ENCODE data around the gene ZNF804A.
A peak's percentile ranks its signal among the peaks of the same experiment; 100 is the strongest.

The ZNF804A gene

GRCh38 chr2:184598316-184599053 lies at the start of gene ZNF804A:
TSS of gene ZNF804A (plus strand) at chr2:184598529. CDS start at chr2:184598960, 431 bp downstream.
- H3K9me3 ChIP-seq (ENCODE audit: control insufficient read depth, low read length) = no peaks in the 10 kb centered on the region
- H3K27me3 ChIP-seq (replicated peaks; ENCODE audit: control insufficient read depth, insufficient read depth, low read length) = no peaks in the 10 kb centered on the region
- peak within 1 kb of the TSS; percentile 87 for H3K4me3 ChIP-seq (ENCODE audit: low read length)
- no peaks in the 10 kb centered on the region for H3K36me3 ChIP-seq (ENCODE audit: control insufficient read depth, insufficient read depth, low read length, severe bottlenecking)
- DNase-seq (ENCODE audit: low read depth) = peak; percentile 87
- H3K9ac ChIP-seq (ENCODE audit: low read length) = peak within 1 kb of the TSS; percentile 81
- H3K4me1 ChIP-seq (ENCODE audit: control insufficient read depth, insufficient read depth, low read length) = peaks cover 12% of the 10 kb centered on the region

GRCh38 chr2:184549153-184549552 lies 49.2 kb upstream of the ZNF804A start:
- no peak for DNase-seq (ENCODE audit: low read depth)
- no peak overlapping the region for H3K4me3 ChIP-seq (ENCODE audit: low read length)
- H3K4me1 ChIP-seq (ENCODE audit: control insufficient read depth, insufficient read depth, low read length) = no peaks in the 10 kb centered on the region
- H3K36me3 ChIP-seq (ENCODE audit: control insufficient read depth, insufficient read depth, low read length, severe bottlenecking) = no peaks in the 10 kb centered on the region
- H3K9me3 ChIP-seq (ENCODE audit: control insufficient read depth, low read length) = no peaks in the 10 kb centered on the region
- no peak overlapping the region for H3K9ac ChIP-seq (ENCODE audit: low read length)
- no peaks in the 10 kb centered on the region for H3K27me3 ChIP-seq (replicated peaks; ENCODE audit: control insufficient read depth, insufficient read depth, low read length)

GRCh38 chr2:184551626-184552025 lies 46.7 kb upstream of the ZNF804A start:
- no peak overlapping the region for H3K9ac ChIP-seq (ENCODE audit: low read length)
- no peaks in the 10 kb centered on the region for H3K4me1 ChIP-seq (ENCODE audit: control insufficient read depth, insufficient read depth, low read length)
- H3K9me3 ChIP-seq (ENCODE audit: control insufficient read depth, low read length) = no peaks in the 10 kb centered on the region
- DNase-seq (ENCODE audit: low read depth) = peak; percentile 31
- H3K27me3 ChIP-seq (replicated peaks; ENCODE audit: control insufficient read depth, insufficient read depth, low read length) = no peaks in the 10 kb centered on the region
- no peaks in the 10 kb centered on the region for H3K36me3 ChIP-seq (ENCODE audit: control insufficient read depth, insufficient read depth, low read length, severe bottlenecking)
- no peak overlapping the region for H3K4me3 ChIP-seq (ENCODE audit: low read length)

- H3K36me3 ChIP-seq (ENCODE audit: control insufficient read depth, insufficient read depth, low read length, severe bottlenecking) = no peaks in the 10 kb centered on the region
- H3K27me3 ChIP-seq (replicated peaks; ENCODE audit: control insufficient read depth, insufficient read depth, low read length) = no peaks in the 10 kb centered on the region
- peak; percentile 34 for DNase-seq (ENCODE audit: low read depth)
- no peaks in the 10 kb centered on the region for H3K4me1 ChIP-seq (ENCODE audit: control insufficient read depth, insufficient read depth, low read length)
- H3K9ac ChIP-seq (ENCODE audit: low read length) = no peak overlapping the region
- no peak overlapping the region for H3K4me3 ChIP-seq (ENCODE audit: low read length)
- no peaks in the 10 kb centered on the region for H3K9me3 ChIP-seq (ENCODE audit: control insufficient read depth, low read length)
Observed at GRCh38 chr2:184554736-184555135, 43.6 kb upstream of the ZNF804A start.

DNA sequence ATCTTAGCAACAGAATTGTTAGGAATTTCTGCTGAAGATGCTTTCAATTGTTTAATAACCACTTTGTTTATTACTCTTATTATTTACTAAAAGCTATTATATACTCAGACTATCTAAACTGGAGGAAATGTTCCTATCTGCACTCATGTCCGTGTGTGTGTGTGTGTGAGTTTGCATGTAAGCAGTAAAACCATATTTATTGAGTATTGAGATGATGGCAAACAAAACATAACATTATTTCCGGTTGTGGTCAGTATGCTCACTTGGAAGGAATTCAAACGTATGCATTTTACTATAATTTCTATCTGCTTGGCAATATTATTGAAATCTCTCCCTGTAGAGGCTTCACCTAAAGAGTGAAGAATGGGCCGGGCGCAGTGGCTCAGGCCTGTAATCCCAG lies 43.0 kb upstream of the ZNF804A start:
- Histone ChIP-seq H3K4me3 (ENCODE audit: low read length) (no peak overlapping the region), H3K36me3 (ENCODE audit: control insufficient read depth, insufficient read depth, low read length, severe bottlenecking) (no peaks in the 10 kb centered on the region), H3K9ac (ENCODE audit: low read length) (no peak overlapping the region), H3K9me3 (ENCODE audit: control insufficient read depth, low read length) (no peaks in the 10 kb centered on the region), H3K4me1 (ENCODE audit: control insufficient read depth, insufficient read depth, low read length) (no peaks in the 10 kb centered on the region), H3K27me3 (replicated peaks; ENCODE audit: control insufficient read depth, insufficient read depth, low read length) (no peaks in the 10 kb centered on the region)
- DNase-seq (ENCODE audit: low read depth) = no peak

DNA sequence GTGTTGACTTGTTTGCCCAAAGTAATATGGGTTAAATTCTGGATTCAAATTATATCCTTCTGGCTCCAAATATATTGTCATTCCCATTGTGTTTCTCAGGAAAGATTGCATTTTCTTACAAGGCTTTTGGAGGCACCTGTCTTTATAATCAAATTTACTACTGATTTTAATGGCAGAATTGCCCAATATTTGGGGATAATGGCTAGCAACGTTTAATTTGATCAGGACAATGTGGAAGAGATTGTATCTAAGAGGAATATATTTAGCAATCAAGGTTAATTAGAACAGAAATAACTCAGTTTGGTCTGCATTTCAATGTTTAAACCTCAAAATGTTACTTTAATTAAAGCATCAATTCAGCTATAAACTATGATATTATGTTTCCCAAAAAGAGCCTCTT lies 41.7 kb upstream of the ZNF804A start:
- H3K36me3 ChIP-seq (ENCODE audit: control insufficient read depth, insufficient read depth, low read length, severe bottlenecking) = no peaks in the 10 kb centered on the region
- H3K4me1 ChIP-seq (ENCODE audit: control insufficient read depth, insufficient read depth, low read length) = no peaks in the 10 kb centered on the region
- no peaks in the 10 kb centered on the region for H3K27me3 ChIP-seq (replicated peaks; ENCODE audit: control insufficient read depth, insufficient read depth, low read length)
- no peak for DNase-seq (ENCODE audit: low read depth)
- H3K9me3 ChIP-seq (ENCODE audit: control insufficient read depth, low read length) = no peaks in the 10 kb centered on the region
- H3K4me3 ChIP-seq (ENCODE audit: low read length) = no peak overlapping the region
- H3K9ac ChIP-seq (ENCODE audit: low read length) = no peak overlapping the region

GRCh38 chr2:184558713-184559464 lies 39.4 kb upstream of the ZNF804A start:
- Histone ChIP-seq H3K27me3 (replicated peaks; ENCODE audit: control insufficient read depth, insufficient read depth, low read length) (no peaks in the 10 kb centered on the region), H3K9ac (ENCODE audit: low read length) (no peak overlapping the region), H3K9me3 (ENCODE audit: control insufficient read depth, low read length) (no peaks in the 10 kb centered on the region), H3K36me3 (ENCODE audit: control insufficient read depth, insufficient read depth, low read length, severe bottlenecking) (no peaks in the 10 kb centered on the region), H3K4me3 (ENCODE audit: low read length) (no peak overlapping the region), H3K4me1 (ENCODE audit: control insufficient read depth, insufficient read depth, low read length) (no peaks in the 10 kb centered on the region)
- no peak for DNase-seq (ENCODE audit: low read depth)

DNA sequence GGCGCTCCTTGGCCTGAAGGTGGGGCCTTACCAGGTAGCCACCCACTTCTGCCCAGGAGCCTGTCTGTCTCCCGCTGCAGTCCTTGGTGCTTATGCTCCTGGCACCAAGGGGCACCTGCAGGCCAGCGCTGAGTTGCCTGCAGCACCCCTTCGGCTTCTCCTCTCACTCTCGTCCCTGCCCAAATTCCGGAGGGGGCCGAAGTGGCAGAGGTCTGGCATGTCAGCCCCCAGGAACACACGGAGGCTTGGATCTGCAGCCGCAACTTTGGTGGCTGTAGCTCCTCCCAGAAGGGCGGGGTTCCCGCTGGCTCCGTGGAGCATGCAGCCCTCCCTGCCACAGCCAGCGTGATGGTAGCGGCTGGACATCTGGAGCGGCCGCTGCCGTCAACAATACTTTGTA lies 37.7 kb upstream of the ZNF804A start:
- H3K27me3 ChIP-seq (replicated peaks; ENCODE audit: control insufficient read depth, insufficient read depth, low read length) = no peaks in the 10 kb centered on the region
- no peaks in the 10 kb centered on the region for H3K9me3 ChIP-seq (ENCODE audit: control insufficient read depth, low read length)
- no peaks in the 10 kb centered on the region for H3K36me3 ChIP-seq (ENCODE audit: control insufficient read depth, insufficient read depth, low read length, severe bottlenecking)
- H3K4me1 ChIP-seq (ENCODE audit: control insufficient read depth, insufficient read depth, low read length) = no peaks in the 10 kb centered on the region
- no peak for DNase-seq (ENCODE audit: low read depth)
- no peak overlapping the region for H3K4me3 ChIP-seq (ENCODE audit: low read length)
- H3K9ac ChIP-seq (ENCODE audit: low read length) = no peak overlapping the region

DNA sequence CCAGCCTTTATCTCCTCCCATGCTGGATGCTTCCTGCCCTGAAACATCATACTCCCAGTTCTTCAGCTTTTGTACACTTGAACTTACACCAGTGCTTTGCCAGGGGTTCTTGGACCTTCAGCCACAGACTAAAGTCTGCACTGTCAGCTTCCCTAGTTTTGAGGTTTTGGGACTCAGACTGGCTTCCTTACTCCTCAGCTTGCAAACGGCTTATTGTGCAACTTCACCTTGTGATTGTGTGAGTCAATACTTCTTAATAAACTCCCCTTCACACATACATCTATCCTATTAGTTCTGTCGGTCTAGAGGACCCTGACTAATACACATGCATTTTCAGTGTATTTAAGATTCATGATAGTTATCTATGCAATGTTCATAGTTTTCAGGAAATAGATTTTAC lies 35.8 kb upstream of the ZNF804A start:
- Histone ChIP-seq H3K9me3 (ENCODE audit: control insufficient read depth, low read length) (no peaks in the 10 kb centered on the region), H3K9ac (ENCODE audit: low read length) (no peak overlapping the region), H3K4me3 (ENCODE audit: low read length) (no peak overlapping the region), H3K27me3 (replicated peaks; ENCODE audit: control insufficient read depth, insufficient read depth, low read length) (no peaks in the 10 kb centered on the region), H3K36me3 (ENCODE audit: control insufficient read depth, insufficient read depth, low read length, severe bottlenecking) (no peaks in the 10 kb centered on the region), H3K4me1 (ENCODE audit: control insufficient read depth, insufficient read depth, low read length) (no peaks in the 10 kb centered on the region)
- peak; percentile 69 for DNase-seq (ENCODE audit: low read depth)

DNA sequence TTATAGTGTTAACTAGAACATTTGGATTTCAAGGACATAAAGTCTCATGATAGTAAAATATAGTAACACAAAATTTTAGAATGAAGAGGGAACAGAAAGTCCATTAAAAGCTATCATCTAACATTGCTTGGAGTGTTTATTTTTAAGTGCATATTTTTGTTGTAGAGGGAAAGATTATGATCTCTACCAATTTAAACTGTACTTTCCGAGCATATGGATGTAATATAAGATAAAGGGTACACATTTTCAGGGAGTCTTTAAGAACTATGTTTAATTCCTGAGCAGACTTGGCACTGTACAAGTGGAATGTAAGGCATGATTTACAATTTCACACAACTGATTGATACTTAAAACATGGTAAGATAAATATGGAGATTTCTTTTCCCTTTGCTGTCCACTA lies 34.2 kb upstream of the ZNF804A start:
- Histone ChIP-seq H3K36me3 (ENCODE audit: control insufficient read depth, insufficient read depth, low read length, severe bottlenecking) (no peaks in the 10 kb centered on the region), H3K9me3 (ENCODE audit: control insufficient read depth, low read length) (no peaks in the 10 kb centered on the region), H3K4me3 (ENCODE audit: low read length) (no peak overlapping the region), H3K27me3 (replicated peaks; ENCODE audit: control insufficient read depth, insufficient read depth, low read length) (no peaks in the 10 kb centered on the region), H3K9ac (ENCODE audit: low read length) (no peak overlapping the region), H3K4me1 (ENCODE audit: control insufficient read depth, insufficient read depth, low read length) (no peaks in the 10 kb centered on the region)
- DNase-seq (ENCODE audit: low read depth) = peak; percentile 72

GRCh38 chr2:184566716-184567115 lies 31.6 kb upstream of the ZNF804A start:
- no peak for DNase-seq (ENCODE audit: low read depth)
- Histone ChIP-seq H3K36me3 (ENCODE audit: control insufficient read depth, insufficient read depth, low read length, severe bottlenecking) (no peaks in the 10 kb centered on the region), H3K9ac (ENCODE audit: low read length) (no peak overlapping the region), H3K9me3 (ENCODE audit: control insufficient read depth, low read length) (no peaks in the 10 kb centered on the region), H3K4me1 (ENCODE audit: control insufficient read depth, insufficient read depth, low read length) (no peaks in the 10 kb centered on the region), H3K27me3 (replicated peaks; ENCODE audit: control insufficient read depth, insufficient read depth, low read length) (no peaks in the 10 kb centered on the region), H3K4me3 (ENCODE audit: low read length) (no peak overlapping the region)
